GM12873 (cell line): ENCODE results near the gene CUL1.

Experiments used
- CTCF ChIP-seq: IDR thresholded peaks from 2 replicates; pipeline ENCODE4 v1.5.1; 2012; ENCODE audit warnings: low read depth, mild to moderate bottlenecking, moderate library complexity, low read length, control low read depth; ENCODE audit not compliant: insufficient read depth; ENCODE audit errors: missing control alignments

Gene CUL1

GRCh38 chr7:148799893-148800555 is 101.3 kb downstream of the CUL1 start:
- no peak for TF ChIP-seq CTCF

- TF ChIP-seq CTCF, result no peak
Measured at GRCh38 chr7:148800677-148801076, 102.0 kb downstream of the CUL1 start.

GRCh38 chr7:148802101-148802493 is 103.4 kb downstream of the CUL1 start:
- TF ChIP-seq CTCF, result no peak

GRCh38 chr7:148803094-148803493 is 104.4 kb downstream of the CUL1 start:
- TF ChIP-seq CTCF, result no peak

- no peak for TF ChIP-seq CTCF
Measured at GRCh38 chr7:148804343-148805235, 105.9 kb downstream of the CUL1 start.

GRCh38 chr7:148806187-148806586 is 107.5 kb downstream of the CUL1 start:
- TF ChIP-seq CTCF, result no peak

- TF ChIP-seq CTCF, result no peak
Measured at GRCh38 chr7:148807436-148807835, 108.7 kb downstream of the CUL1 start.
